Fibroblast of skin of scalp (primary cell): Measurements from ENCODE around the gene D2HGDH.
"Not testable (repeated sequence)": the region's sequence is repeated elsewhere in the genome, so short reads cannot be mapped to it uniquely, and the experiment has no call there.

Source experiments
- DNase-seq: peaks from one replicate; pipeline ENCODE4 v3.0.0-alpha.2; 2013

Gene D2HGDH

DNA sequence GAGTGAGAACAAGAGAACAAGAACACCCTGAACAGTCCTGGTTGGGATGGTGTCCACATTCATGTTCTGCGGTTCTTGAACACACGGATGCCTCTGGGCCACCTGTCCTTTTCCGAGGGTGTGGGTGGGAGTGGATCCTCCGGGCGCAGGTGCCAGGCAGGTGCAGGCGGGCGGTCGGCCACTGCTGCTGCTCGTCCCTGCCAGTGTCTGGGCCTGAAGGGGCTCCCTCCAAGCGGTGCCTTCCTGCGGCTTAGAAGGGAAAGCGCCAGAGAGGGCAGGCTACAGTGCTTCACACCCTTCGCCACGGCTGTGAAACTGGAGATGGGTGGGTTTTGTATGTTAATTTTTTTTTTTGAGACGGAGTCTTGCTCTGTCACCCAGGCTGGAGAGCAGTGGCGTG lies 8.0 kb upstream of the D2HGDH start:
- DNase-seq = no peak

DNA sequence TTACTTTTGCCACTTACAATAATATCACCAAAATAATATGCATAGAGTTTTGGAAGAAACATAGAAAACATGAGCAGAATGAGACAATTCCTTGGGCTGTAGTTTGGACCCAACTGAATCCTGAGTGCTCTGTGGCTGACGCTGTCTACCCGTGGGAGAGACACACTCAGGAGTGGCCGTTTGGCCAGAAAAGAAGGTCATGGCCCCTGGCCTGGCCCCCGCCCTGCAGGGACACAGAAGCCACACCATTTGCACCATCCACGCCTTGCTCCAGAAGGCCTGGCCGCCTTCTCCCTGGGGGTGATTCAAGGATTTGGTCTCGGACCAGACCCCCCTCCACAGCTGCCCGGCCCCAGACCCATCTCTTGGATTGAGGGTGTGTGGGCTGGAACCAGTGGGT lies 6.4 kb upstream of the D2HGDH start:
- DNase-seq = no peak

DNA sequence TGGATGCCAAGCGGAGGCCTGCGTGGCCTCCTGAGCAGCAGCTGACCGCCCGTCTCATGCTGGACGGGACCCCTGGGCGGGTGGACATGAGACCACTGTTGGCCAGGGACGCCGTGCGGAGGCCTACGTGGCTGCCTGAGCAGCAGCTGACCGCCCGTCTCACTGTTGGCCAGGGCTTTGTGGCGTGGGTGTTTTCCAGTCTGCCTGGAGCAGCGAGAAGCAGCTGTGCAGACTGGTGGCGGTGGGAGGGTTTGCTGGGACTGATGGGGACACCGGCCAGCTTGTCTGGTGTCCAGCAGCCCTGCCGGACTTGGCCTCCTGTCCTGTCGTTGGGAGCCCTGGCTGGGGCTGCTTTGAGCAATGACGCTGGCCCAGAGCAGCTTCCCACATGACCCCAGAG lies 5.8 kb upstream of the D2HGDH start:
- no peak for DNase-seq

DNA sequence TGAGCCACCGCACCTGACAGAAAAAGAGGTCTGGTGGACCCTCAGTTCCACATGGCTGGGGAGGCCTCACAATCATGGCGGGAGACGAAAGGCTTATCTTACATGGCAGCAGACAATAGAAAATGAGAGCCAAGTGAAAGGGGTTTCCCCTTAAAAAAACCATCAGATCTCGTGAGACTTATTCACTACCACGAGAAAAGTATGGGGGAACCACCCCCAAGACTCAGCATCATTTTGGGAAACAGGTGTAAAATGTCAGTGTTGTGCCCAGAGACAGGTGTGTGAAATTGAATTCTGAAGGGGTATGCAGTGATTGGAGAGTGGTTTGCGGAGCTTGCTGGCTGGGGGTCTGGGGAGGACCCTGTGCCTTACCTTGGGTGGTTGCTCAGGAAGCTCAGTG lies 4.6 kb upstream of the D2HGDH start:
- no peak for DNase-seq

DNA sequence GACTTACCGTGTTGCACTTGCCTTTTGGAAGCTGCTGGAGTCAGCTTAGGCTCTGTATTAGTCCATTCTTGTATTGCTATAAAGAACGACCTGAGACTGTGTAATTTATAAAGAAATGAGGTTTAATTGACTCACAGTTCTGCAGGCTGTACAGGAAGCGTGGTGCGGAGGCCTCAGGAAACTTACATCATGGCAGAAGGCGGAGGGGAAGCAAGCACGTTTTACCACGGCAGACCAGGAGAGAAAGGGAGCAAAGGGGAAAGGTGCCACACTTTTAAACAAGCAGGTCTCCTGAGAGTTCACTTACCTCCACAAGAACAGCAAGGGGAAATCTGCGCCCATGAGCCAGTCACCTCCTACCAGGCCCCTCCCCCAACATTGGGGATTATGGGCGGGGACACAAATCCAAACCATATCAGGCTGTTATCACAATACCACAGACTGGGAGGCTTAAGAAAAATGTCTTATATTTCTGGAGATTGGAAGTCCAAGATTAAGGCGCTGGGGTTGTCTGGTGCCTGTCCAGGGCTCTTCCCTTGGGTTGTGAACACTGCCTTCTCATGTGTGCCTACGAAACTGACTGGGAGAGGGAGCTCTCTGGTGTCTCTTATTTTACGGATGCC lies 3.6 kb upstream of the D2HGDH start:
- no peak for DNase-seq

DNA sequence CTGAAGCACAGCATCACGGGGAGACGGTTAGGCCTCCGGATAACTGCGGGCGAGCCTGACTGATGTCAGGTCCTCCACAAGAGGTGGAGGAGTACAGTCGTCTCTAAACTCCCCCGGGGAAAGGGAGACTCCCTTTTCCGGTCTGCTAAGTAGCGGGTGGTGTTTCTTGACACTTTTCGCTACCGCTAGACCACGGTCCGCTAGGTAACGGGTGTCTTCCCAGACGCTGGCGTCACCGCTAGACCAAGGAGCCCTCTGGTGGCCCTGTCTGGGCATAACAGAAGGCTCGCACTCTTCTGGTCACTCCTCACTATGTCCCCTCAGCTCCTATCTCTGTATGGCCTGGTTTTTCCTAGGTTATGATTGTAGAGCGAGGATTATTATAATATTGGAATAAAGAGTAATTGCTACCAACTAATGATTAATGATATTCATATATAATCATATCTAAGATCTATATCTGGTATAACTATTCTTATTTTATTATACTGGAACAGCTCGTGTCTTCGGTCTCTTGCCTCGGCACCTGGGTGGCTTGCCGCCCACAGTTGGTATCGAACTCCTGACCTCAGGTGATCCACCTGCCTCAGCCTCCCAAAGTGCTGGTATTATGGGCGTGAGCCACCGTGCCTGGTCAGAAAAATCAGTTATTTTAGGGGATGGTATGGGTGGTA lies 1.8 kb upstream of the D2HGDH start:
- peak; percentile 39 for DNase-seq

DNA sequence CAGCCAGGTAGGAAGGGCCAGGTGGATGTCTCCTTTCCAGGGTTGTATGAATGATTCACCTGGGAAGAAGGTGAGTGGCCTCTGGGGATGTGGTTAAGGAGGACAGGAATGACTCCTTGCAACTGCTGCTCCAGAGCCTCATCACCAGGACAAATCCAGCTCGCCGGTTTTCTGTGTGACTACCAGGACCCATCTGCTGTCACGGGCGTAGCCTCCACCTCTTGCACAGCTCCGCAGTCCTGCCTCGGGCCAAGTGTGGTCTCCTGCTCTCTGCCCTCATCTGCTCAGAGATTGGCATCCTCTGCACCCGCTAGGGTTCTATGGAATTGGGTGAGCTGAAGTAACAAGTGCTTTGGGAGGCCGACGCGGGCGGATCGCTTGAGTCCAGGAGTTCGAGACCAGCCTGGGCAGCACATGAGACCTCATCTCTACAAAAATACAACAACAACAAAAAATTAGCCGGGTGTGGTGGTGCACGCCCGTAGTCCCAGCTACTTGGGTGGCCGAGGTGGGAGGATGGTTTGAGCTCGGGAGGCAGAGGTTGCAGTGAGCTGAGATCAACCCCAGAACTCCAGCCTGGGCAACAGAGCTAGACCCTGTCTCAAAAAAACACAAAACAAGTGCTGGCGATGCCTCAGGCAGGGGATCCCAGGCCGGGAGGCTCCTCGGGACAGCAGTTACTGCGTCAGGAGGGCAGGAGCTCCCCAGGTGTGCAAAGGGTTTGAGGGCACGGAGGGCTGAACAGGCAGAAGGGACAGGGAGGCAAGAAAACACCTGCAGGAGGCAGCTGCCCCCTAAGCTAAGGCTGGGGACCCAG lies 831 bp upstream of the D2HGDH start:
- no peak for DNase-seq

DNA sequence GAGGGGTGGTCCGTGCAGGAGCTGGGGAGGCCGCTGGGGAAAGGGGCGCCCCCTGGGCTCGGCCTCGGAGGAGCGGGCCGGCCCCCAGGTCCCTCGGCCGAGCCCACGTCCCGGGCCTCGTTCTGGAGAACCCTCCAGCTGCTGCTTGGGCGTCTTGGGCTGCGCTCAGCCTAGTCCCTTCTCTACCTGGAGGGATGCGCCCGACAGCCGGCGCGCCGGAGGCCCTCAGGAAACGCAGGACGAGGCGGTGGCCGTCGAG lies 293 bp upstream of the D2HGDH start:
- no peak for DNase-seq

DNA sequence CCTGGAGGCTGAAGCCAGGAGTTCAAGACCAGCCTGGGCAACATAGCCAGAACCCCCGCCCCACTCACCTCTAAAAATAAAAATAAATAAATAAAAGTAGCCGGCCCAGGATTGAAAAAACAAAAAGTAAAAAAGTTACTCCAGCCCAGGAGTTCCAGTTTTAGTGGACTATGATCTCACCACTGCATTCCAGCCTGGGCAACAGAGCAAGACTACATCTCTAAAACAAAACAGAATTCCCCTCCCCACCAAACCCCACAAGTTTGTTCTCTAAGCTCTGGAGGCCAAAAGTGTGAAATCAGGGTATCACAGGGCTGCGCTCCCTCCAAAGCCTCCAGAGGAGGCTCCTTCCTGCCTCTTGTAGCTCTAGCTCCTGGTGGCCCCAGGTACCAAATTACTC lies 1.7 kb downstream of the D2HGDH start:
- no peak for DNase-seq

DNA sequence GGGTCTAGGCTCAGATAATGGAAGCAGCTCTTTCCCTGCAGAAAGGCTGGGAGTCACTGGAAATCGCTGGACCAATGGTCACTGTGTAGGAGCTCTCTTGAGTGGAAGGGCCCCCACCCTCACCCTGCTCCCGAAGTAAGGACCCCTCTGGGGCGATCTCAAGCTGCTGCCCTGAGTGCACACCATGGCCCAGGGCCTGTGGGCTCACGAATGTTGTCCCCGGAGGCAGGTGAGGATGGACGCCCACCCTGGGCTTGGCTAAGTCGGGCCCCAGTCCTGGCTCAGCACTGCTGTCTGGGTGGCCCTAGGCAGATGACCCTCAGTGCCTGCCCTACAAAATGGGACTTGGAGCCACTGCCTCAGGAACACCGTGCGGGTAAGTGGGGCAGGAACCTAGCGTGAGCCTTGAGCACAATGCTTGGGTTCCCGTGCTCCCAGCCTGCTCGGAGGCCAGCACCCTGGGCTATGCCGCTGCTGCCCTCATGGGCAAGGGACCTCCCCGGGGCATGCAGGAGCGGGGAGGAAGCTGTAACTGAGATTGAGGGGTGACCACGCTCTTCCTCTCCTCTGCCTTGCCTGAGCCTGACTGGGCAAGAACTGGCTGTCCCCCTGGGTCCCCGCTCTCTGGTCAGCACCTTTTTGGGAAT lies 3.7 kb downstream of the D2HGDH start:
- no peak for DNase-seq

DNA sequence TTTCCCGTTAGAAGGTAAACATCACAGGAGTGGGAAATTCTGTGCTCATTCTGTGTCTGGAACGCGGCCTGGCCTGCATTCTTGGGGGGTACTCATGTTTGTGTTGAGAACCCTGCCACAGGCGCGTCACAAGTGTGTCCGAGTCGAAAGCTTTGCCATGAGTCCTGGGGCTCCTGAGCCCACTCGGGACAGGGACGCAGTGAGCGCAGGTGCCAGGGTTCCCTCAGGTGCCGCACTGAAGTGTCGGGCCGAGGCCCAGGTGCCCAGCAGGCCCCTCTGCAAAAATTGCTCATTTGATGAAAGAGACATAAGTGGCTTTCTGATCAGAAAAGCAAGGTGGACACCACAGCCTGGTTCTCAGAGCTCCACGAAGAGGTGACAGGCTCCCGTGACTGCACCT lies 4.7 kb downstream of the D2HGDH start:
- DNase-seq = no peak

DNA sequence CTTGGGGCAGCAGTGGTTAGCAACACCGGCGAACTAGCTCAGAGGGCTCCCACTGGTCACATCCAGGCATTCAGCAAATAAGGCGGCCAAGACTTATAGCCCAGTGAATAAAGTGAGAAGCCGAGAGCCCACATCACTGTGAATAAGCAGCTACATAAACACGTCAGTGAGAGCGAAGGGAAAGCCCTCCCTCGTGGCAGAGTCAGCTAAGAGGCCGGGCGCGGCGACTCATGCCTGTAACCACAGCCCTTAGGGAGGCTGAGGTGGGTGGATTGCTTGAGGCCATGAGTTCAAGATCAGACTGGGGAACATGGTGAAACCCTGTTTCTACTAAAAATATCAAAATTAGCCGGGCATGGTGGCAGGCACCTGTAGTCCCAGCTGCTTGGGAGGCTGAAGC lies 5.2 kb downstream of the D2HGDH start:
- DNase-seq = peak; percentile 34

DNA sequence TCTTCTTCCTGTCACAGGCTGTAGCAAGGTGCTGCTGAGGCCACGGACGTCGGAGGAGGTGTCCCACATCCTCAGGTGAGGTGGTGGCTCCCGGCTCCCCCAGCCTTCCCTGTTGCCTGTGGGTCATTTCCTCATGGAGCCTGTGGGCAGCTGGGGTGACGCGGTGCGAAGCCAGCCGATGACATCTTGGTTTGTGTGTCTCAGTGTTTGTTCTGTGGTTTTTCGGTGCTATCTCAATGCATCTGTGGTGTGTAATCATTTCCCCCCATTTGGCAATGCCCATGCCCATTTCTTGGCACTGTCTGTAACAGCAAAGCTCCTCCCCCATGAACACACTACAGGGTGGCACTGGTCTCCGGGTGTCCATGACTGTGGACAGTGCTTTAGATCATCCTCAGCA lies 6.6 kb downstream of the D2HGDH start:
- no peak for DNase-seq

DNA sequence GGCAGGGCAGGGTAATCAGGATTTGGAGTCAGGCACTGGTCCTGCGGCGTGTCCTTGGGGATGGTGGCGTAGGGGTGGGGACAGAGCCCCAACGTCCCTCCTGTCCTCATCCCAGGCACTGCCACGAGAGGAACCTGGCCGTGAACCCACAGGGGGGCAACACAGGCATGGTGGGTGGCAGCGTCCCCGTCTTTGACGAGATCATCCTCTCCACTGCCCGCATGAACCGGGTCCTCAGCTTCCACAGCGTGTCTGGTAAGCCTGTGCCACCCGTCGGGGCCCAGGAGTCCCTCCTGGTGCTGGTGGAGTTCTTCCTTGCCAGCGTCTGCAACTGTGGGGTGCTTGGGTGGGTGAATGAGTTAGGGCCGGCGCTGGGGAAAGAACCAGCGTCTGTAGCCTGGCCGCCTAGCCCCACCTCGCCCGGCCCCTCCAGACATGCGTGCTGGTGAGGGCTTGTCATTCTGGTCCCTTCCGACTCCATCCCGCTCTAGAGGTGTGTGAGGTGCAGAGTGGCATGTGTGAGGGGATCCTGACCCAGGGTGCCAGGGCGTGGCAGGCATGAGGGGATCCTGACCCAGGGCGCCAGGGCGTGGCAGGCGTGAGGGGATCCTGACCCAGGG lies 8.0 kb downstream of the D2HGDH start:
- no peak for DNase-seq

DNA sequence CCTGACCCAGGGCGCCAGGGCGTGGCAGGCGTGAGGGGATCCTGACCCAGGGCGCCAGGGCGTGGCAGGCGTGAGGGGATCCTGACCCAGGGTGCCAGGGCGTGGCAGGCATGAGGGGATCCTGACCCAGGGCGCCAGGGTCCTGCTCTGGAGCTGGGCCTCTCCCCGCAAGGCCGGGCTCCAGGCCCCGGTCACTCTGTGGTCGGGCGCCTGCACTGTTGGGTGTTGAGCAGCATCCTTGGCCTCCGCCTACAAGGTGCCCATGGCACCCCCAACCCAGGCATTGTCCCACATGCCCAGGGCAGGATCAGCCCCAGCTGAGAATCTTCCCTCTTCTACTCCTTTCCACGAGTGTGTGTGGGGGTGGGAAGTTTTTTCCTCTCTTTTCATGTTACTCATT lies 8.6 kb downstream of the D2HGDH start:
- DNase-seq = not testable (repeated sequence)

DNA sequence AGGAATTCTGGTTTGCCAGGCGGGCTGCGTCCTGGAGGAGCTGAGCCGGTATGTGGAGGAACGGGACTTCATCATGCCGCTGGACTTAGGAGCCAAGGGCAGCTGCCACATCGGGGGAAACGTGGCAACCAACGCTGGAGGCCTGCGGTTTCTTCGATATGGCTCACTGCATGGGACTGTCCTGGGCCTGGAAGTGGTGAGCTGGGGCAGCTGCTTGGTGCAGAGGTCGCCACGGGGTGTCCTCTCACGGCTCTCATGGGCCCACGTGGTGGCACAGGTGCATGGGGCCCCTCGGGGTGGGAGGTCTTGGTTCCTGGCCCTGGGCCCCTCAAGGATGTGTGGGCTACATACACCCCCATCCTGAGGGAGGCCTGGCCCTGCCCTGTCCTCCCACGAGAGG lies 9.2 kb downstream of the D2HGDH start:
- no peak for DNase-seq

DNA sequence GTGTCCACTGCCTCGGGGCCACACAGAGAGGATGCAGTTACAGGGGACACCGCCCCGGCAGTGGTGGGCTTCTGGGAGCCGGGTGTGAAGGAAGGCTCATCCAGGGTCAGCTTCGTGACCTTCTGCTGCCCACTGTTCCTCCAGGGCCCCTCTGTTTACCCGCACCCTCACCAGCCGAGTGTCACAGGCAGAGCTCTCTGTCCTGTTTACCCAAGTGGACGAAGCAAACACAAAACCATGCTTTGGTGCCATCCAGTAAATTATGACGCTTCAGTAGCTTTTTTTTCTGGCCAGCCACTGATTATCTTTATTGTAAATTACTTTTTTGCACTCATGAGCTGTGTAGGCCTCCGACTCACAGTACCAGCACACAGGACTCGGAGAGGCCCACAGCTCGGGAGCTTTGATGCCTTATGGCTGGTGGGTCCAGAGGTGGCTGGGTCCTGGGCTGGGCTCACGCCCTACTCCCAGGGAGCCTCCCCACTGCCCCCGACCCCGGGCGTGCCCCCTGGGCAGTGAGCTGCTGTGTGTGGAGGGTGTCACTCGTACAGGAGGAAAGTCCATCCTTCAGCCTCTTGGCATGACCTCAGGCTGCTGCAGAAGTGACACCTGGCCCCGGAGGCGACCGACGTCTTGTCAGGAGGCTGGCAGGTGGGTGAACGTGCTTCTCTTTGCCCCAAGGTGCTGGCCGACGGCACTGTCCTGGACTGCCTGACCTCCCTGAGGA lies 9.8 kb downstream of the D2HGDH start:
- no peak for DNase-seq

DNA sequence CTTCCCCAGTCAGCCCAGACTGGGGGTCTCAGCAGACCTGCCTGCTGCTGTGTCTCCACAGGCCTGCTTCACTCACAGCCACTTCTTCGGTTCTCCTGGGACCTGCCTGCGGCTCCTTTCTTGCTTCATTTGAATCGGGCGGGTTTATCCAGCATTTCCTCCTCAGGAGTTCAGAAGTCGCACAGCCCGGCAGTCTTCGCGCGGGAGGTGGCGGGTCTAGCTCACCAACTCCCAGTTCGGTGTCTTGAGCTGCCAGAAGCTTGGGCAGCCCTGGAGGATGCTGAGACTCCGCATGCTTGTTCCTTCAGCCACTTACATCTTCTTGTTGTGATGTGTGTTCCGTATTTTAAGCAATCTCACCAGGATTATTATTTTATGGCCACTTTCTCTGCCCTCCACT lies 10.8 kb downstream of the D2HGDH start:
- DNase-seq = no peak

DNA sequence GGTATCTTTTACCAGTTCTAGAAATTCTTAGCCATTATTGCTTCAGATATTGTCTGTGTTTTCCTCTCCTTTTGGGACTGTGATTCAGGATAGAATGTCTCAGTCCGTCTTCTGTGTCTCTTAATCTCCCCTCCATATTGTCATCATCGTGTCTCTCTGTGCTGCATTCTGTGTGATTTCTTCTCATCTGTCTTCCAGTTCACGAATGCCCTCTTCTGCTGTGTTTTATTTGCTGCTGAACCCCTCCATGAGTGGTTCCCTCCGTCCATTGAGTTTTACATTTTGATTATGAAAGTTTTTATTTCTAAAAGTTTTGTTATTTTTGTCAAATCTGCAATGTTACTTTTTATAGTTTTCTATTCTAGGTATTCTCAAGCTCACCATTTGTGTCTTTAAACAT lies 11.7 kb downstream of the D2HGDH start:
- DNase-seq = no peak

DNA sequence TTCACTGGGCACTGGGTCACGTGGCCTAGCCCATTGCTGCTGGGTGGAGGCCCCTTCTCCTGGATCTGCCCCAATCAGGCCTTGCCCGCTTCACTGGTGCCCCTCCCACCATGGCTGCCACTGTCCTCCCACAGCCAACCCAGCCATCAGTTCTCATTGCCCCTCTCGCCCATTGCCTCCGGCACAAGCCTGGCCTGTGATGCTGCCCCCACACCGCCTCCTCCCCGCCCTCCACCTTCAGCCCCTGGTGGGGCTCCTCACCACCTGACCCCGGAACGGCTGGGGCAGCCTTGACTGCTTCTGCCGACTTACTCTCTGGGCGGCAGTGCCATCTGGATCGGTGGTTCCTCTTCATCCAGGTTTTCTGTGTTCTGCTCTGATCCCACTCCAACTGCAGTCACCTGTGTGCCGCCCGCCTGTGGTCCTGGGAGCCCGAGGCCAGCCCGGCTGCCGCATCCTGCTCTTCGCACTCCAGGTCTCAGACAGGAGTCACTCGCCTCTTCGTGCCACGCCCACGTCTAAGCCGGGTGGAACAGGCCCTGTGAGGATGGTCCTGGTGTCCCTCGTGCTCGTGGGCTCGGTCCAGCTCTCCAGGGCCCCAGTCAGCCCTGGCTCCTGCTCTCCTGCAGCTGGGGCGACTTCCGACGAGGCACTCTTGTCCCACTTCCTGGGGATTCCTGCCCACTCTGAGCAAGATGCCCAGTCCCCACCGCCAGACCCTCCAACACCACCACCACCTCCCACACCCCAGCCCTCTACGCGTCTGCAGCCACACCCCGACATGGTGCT lies 14.2 kb downstream of the D2HGDH start:
- DNase-seq = no peak

DNA sequence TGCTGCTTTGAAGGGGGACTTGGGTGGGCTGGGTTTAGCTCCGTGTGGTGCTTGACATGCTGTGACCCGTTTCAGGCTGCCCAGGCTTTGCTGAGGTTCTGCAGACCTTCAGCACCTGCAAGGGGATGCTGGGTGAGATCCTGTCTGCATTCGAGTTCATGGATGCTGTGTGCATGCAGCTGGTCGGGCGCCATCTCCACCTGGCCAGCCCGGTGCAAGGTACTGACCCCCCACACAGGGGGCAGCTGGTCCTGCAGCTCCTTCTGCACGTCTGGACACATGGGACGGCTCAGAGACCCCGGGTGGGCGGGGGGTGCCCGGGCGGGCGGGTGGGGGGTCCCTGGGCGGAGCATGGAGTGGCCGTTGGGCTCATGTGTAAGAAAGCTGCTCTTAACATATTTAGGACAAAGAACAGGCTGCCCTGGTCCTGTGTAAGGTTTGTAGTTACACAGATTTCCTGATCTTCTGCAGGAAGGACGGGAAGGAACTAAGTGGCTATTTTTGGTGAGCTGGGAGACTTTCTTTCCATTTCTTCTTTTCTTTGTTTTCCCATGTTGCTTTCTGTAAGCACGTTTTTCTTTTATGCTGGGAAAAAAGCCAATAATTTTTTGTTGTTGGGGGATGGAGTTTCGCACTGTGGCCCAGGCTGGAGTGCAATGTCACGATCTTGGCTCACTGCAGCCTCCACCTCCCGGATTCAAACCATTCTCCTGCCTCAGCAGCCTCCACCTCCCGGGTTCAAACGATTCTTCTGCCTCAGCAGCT lies 15.8 kb downstream of the D2HGDH start:
- DNase-seq = no peak
